IPS-18c (cell line): ENCODE results near the gene CDC73.
"Not testable (repeated sequence)": the region's sequence is repeated elsewhere in the genome, so short reads cannot be mapped to it uniquely, and the experiment has no call there.

Experiments
- H3K4me3 ChIP-seq: 2 replicates; pipeline ENCODE4 v1.7.0; 2013; ENCODE audit warnings: low read depth, mild to moderate bottlenecking, low read length, moderate library complexity; ENCODE audit not compliant: insufficient read depth
- H3K9me3 ChIP-seq: one replicate; pipeline ENCODE4 v1.6.1; 2013; ENCODE audit warnings: mild to moderate bottlenecking, low read length, moderate library complexity; ENCODE audit not compliant: control insufficient read depth, insufficient read depth

CDC73 gene

GRCh38 chr1:193189442-193190095 lies 67.7 kb downstream of the CDC73 start:
- Histone ChIP-seq H3K4me3 (no peak overlapping the region), H3K9me3 (no peaks in the 10 kb centered on the region)

- Histone ChIP-seq H3K4me3 (no peak overlapping the region), H3K9me3 (no peaks in the 10 kb centered on the region)
These were observed 68.4 kb downstream of the CDC73 start for GRCh38 chr1:193190096-193190744.

GRCh38 chr1:193192586-193192985 lies 70.8 kb downstream of the CDC73 start:
- no peaks in the 10 kb centered on the region for H3K9me3 ChIP-seq
- no peak overlapping the region for H3K4me3 ChIP-seq

- no peak overlapping the region for H3K4me3 ChIP-seq
- H3K9me3 ChIP-seq: no peaks in the 10 kb centered on the region
These were observed 78.1 kb downstream of the CDC73 start for GRCh38 chr1:193199940-193200339.

GRCh38 chr1:193201021-193201420 lies 79.2 kb downstream of the CDC73 start:
- no peaks in the 10 kb centered on the region for H3K9me3 ChIP-seq
- H3K4me3 ChIP-seq: no peak overlapping the region

GRCh38 chr1:193210996-193211395 lies 89.2 kb downstream of the CDC73 start:
- no peak overlapping the region for H3K4me3 ChIP-seq

GRCh38 chr1:193211539-193211938 lies 89.7 kb downstream of the CDC73 start:
- Histone ChIP-seq H3K4me3 (no peak overlapping the region), H3K9me3 (no peaks in the 10 kb centered on the region)

More at GRCh38 chr1:193210996-193211395, 89.2 kb downstream of the CDC73 start:
- H3K9me3 ChIP-seq: no peaks in the 10 kb centered on the region

GRCh38 chr1:193212637-193213036 lies 90.8 kb downstream of the CDC73 start:
- Histone ChIP-seq H3K9me3 (no peaks in the 10 kb centered on the region), H3K4me3 (no peak overlapping the region)

GRCh38 chr1:193213998-193214397 lies 92.2 kb downstream of the CDC73 start:
- Histone ChIP-seq H3K9me3 (no peaks in the 10 kb centered on the region), H3K4me3 (no peak overlapping the region)

- Histone ChIP-seq H3K9me3 (no peaks in the 10 kb centered on the region), H3K4me3 (no peak overlapping the region)
These were observed 95.1 kb downstream of the CDC73 start for GRCh38 chr1:193216920-193217319.

- H3K9me3 ChIP-seq: no peaks in the 10 kb centered on the region
These were observed 97.6 kb downstream of the CDC73 start for GRCh38 chr1:193219391-193219790.

GRCh38 chr1:193221651-193222050 lies 99.8 kb downstream of the CDC73 start:
- Histone ChIP-seq H3K4me3 (no peak overlapping the region), H3K9me3 (no peaks in the 10 kb centered on the region)

More at GRCh38 chr1:193219391-193219790, 97.6 kb downstream of the CDC73 start:
- no peak overlapping the region for H3K4me3 ChIP-seq

- H3K9me3 ChIP-seq: no peaks in the 10 kb centered on the region
- no peak overlapping the region for H3K4me3 ChIP-seq
These were observed 100.3 kb downstream of the CDC73 start for GRCh38 chr1:193222056-193222615.

GRCh38 chr1:193229136-193229535 lies 107.3 kb downstream of the CDC73 start:
- no peak overlapping the region for H3K4me3 ChIP-seq
- no peaks in the 10 kb centered on the region for H3K9me3 ChIP-seq

GRCh38 chr1:193231146-193231545 lies 109.3 kb downstream of the CDC73 start:
- not testable (repeated sequence) for H3K9me3 ChIP-seq, H3K4me3 ChIP-seq

- Histone ChIP-seq H3K4me3 (no peak overlapping the region), H3K9me3 (no peaks in the 10 kb centered on the region)
These were observed 112.7 kb downstream of the CDC73 start for GRCh38 chr1:193234530-193234929.

GRCh38 chr1:193237381-193237978 lies 115.6 kb downstream of the CDC73 start:
- Histone ChIP-seq H3K4me3 (no peak overlapping the region), H3K9me3 (no peaks in the 10 kb centered on the region)

GRCh38 chr1:193240609-193241008 lies 118.8 kb downstream of the CDC73 start:
- Histone ChIP-seq H3K4me3 (no peak overlapping the region), H3K9me3 (no peaks in the 10 kb centered on the region)
